Activated B cell treated with CpG ODN at 0.5 μM for 24 hours (primary cell): Measurements from ENCODE around the gene ZHX3. TPM values are rescaled to one million over a fixed set of nuclear protein-coding genes. Genes with fewer than 3 reads are reported as not detected.

Experiments
- ATAC-seq: fragments of 200-7000 bp; cut with Tn5 transposase; one replicate; pipeline ENCODE4 v1.10.0; 2021; ENCODE audit warnings: low read depth, mild to moderate bottlenecking, moderate library complexity
- CTCF ChIA-PET: fragments of 350-600 bp; sonication (Branson Sonifier 250); formaldehyde crosslinking; loops from one replicate; lab custom pipeline; 2021; ENCODE audit warnings: antibody characterized with exemption; lab: Charles Lee
- POLR2A ChIA-PET: fragments of 350-600 bp; sonication (Branson Sonifier 250); formaldehyde crosslinking; loops from one replicate; lab custom pipeline; 2021; ENCODE audit warnings: antibody characterized with exemption; lab: Charles Lee
- DNase-seq: peaks from one replicate; pipeline ENCODE4 v3.0.0; 2022
- H3K27ac Mint-ChIP-seq: one replicate; pipeline ENCODE4 v1.8.0; 2020; ENCODE audit warnings: mixed read lengths
- H3K27me3 Mint-ChIP-seq: one replicate; pipeline ENCODE4 v1.8.0; 2021; ENCODE audit warnings: mixed read lengths
- H3K36me3 Mint-ChIP-seq: one replicate; pipeline ENCODE4 v1.8.0; 2021; ENCODE audit warnings: low read depth, mixed read lengths
- H3K4me1 Mint-ChIP-seq: one replicate; pipeline ENCODE4 v1.8.0; 2021; ENCODE audit warnings: mixed read lengths
- H3K4me3 Mint-ChIP-seq: one replicate; pipeline ENCODE4 v1.8.0; 2020; ENCODE audit warnings: mild to moderate bottlenecking, mixed read lengths
- H3K9me3 Mint-ChIP-seq: one replicate; pipeline ENCODE4 v1.8.0; 2020; ENCODE audit warnings: mixed read lengths
- CTCF ChIP-seq: fragments of 200-600 bp; IDR thresholded peaks from one replicate; pipeline ENCODE4 v1.8.0; 2022; ENCODE audit warnings: antibody characterized with exemption, mild to moderate bottlenecking
- intact Hi-C: fragments of 100-400 bp; cut with micrococcal nuclease; formaldehyde crosslinking; loops from one replicate; pipeline ENCODE4 v1.15.1; 2024
- total RNA-seq: library from RNA; stranded (reverse); gene quantifications from 2 replicates; pipeline ENCODE4 v1.2.3, GENCODE V29; 2022

Gene ZHX3
- total RNA-seq, 1 donor from 2014 or later: 21.2 TPM

- Mint-ChIP-seq H3K27ac (no peak overlapping the region), H3K4me1 (peaks cover 6% of the 10 kb centered on the region), H3K27me3 (no peaks in the 10 kb centered on the region), H3K4me3 (no peak overlapping the region), H3K36me3 (no peaks in the 10 kb centered on the region), H3K9me3 (no peaks in the 10 kb centered on the region)
- CTCF ChIA-PET: interaction anchor here (0.9 kb wide), 1 partner anchor 84 kb away, joined by 3 read pairs; no protein-coding TSS in a partner anchor
- POLR2A ChIA-PET: no interaction called here
- intact Hi-C loops: no loop called here
- DNase-seq (no peak), ATAC-seq (no peak)
- TF ChIP-seq CTCF: no peak
Measured at GRCh38 chr20:41256516-41256915, 61.0 kb downstream of the ZHX3 start.

GRCh38 chr20:41255655-41256054 is 61.9 kb downstream of the ZHX3 start:
- CTCF ChIA-PET: interaction anchor here (0.9 kb wide), 1 partner anchor 83 kb away, joined by 3 read pairs; no protein-coding TSS in a partner anchor

GRCh38 chr20:41249411-41250281 is 67.9 kb downstream of the ZHX3 start:
- Mint-ChIP-seq H3K27me3 (no peaks in the 10 kb centered on the region), H3K9me3 (no peaks in the 10 kb centered on the region), H3K4me1 (peaks cover 62% of the 10 kb centered on the region), H3K36me3 (no peaks in the 10 kb centered on the region), H3K4me3 (peak overlapping the region; percentile 56), H3K27ac (peak overlapping the region; percentile 84)
- CTCF ChIA-PET: interaction anchor here (0.9 to 2.7 kb wide), 4 partner anchors 67 to 90 kb away, joined by 4 to 28 read pairs (median 5); partner anchors contain the start of gene LPIN3
- no peak for TF ChIP-seq CTCF
- POLR2A ChIA-PET: interaction anchor here (0.9 kb wide), 1 partner anchor 57 kb away, joined by 4 read pairs; no protein-coding TSS in a partner anchor
- ATAC-seq (peak; percentile 86), DNase-seq (no peak)
- intact Hi-C loops: loop anchor here (1.0 to 5.0 kb wide), 5 partner anchors 17 to 112 kb away; partner anchors contain the start of genes LPIN3 and PLCG1

More at GRCh38 chr20:41255655-41256054, 61.9 kb downstream of the ZHX3 start:
- no peaks in the 10 kb centered on the region for H3K36me3 Mint-ChIP-seq
- DNase-seq (no peak), ATAC-seq (no peak)
- H3K27ac Mint-ChIP-seq: no peak overlapping the region
- no peak for TF ChIP-seq CTCF
- POLR2A ChIA-PET: no interaction called here
- no peaks in the 10 kb centered on the region for H3K27me3 Mint-ChIP-seq
- H3K9me3 Mint-ChIP-seq: no peaks in the 10 kb centered on the region
- no peak overlapping the region for H3K4me3 Mint-ChIP-seq
- H3K4me1 Mint-ChIP-seq: peaks cover 6% of the 10 kb centered on the region
- intact Hi-C loops: no loop called here

- CTCF ChIA-PET: interaction anchor here (1.0 to 1.1 kb wide), 2 partner anchors 17 to 91 kb away, joined by 3 read pairs; no protein-coding TSS in a partner anchor
- Mint-ChIP-seq H3K36me3 (no peaks in the 10 kb centered on the region), H3K9me3 (no peaks in the 10 kb centered on the region), H3K27me3 (no peaks in the 10 kb centered on the region), H3K4me3 (peak overlapping the region; percentile 56), H3K4me1 (peaks cover 73% of the 10 kb centered on the region), H3K27ac (peak overlapping the region; percentile 84)
- intact Hi-C loops: loop anchor here (1.0 to 5.0 kb wide), 5 partner anchors 16 to 111 kb away; partner anchors contain the start of genes LPIN3 and PLCG1
- POLR2A ChIA-PET: interaction anchor here (1.4 kb wide), 1 partner anchor 58 kb away, joined by 6 read pairs; no protein-coding TSS in a partner anchor
- DNase-seq (no peak), ATAC-seq (peak; percentile 37)
- no peak for TF ChIP-seq CTCF
Measured at GRCh38 chr20:41248368-41249024, 69.0 kb downstream of the ZHX3 start.
